Neuron (in vitro differentiated cells): Measurements from ENCODE around the gene CSTF1.

Experiments
- H2AFZ ChIP-seq: one replicate; pipeline ENCODE4 v1.6.1; 2013; ENCODE audit warnings: low read depth, mild to moderate bottlenecking, inconsistent platforms, low read length, moderate library complexity
- H3K27me3 ChIP-seq: one replicate; pipeline ENCODE4 v1.6.1; 2013; ENCODE audit warnings: low read length; ENCODE audit not compliant: insufficient read depth
- H3K36me3 ChIP-seq: one replicate; pipeline ENCODE4 v1.6.1; 2013; ENCODE audit warnings: low read length; ENCODE audit not compliant: insufficient read depth
- H3K4me1 ChIP-seq: one replicate; pipeline ENCODE4 v1.6.1; 2013; ENCODE audit warnings: low read length; ENCODE audit not compliant: insufficient read depth
- H3K4me3 ChIP-seq: 2 replicates; pipeline ENCODE4 v1.5.1; 2013; ENCODE audit warnings: mild to moderate bottlenecking, low read length, moderate library complexity
- H3K9me3 ChIP-seq: one replicate; pipeline ENCODE4 v1.6.1; 2013; ENCODE audit warnings: low read length

The CSTF1 gene

GRCh38 chr20:56359212-56360132 lies 33.0 kb upstream of the CSTF1 start:
- H3K9me3 ChIP-seq = no peaks in the 10 kb centered on the region
- no peaks in the 10 kb centered on the region for H3K36me3 ChIP-seq
- peak overlapping the region; percentile 78 for H3K4me3 ChIP-seq
- H2AFZ ChIP-seq = peak overlapping the region; percentile 85
- H3K27me3 ChIP-seq = no peaks in the 10 kb centered on the region
- peaks cover 13% of the 10 kb centered on the region for H3K4me1 ChIP-seq

GRCh38 chr20:56360133-56360907 lies 32.1 kb upstream of the CSTF1 start:
- H3K36me3 ChIP-seq = peaks cover 5% of the 10 kb centered on the region
- no peaks in the 10 kb centered on the region for H3K27me3 ChIP-seq
- H2AFZ ChIP-seq = peak overlapping the region; percentile 85
- peaks cover 13% of the 10 kb centered on the region for H3K4me1 ChIP-seq
- H3K9me3 ChIP-seq = no peaks in the 10 kb centered on the region
- H3K4me3 ChIP-seq = peak overlapping the region; percentile 78

- no peaks in the 10 kb centered on the region for H3K27me3 ChIP-seq
- no peak overlapping the region for H2AFZ ChIP-seq
- no peaks in the 10 kb centered on the region for H3K9me3 ChIP-seq
- peaks cover 5% of the 10 kb centered on the region for H3K36me3 ChIP-seq
- peaks cover 13% of the 10 kb centered on the region for H3K4me1 ChIP-seq
- H3K4me3 ChIP-seq = no peak overlapping the region
Observed at GRCh38 chr20:56360908-56361205, 31.6 kb upstream of the CSTF1 start.

GRCh38 chr20:56361900-56362299 lies 30.5 kb upstream of the CSTF1 start:
- no peak overlapping the region for H3K4me3 ChIP-seq
- peaks cover 13% of the 10 kb centered on the region for H3K4me1 ChIP-seq
- peaks cover 5% of the 10 kb centered on the region for H3K36me3 ChIP-seq
- no peaks in the 10 kb centered on the region for H3K27me3 ChIP-seq
- no peak overlapping the region for H2AFZ ChIP-seq
- no peaks in the 10 kb centered on the region for H3K9me3 ChIP-seq

- Histone ChIP-seq H3K4me3 (no peak overlapping the region), H3K4me1 (peaks cover 13% of the 10 kb centered on the region), H3K36me3 (peaks cover 5% of the 10 kb centered on the region)
Observed at GRCh38 chr20:56362833-56363413, 29.5 kb upstream of the CSTF1 start.

GRCh38 chr20:56363491-56363890 lies 29.0 kb upstream of the CSTF1 start:
- Histone ChIP-seq H3K36me3 (peaks cover 5% of the 10 kb centered on the region), H3K9me3 (no peaks in the 10 kb centered on the region), H3K4me1 (peaks cover 9% of the 10 kb centered on the region), H3K4me3 (no peak overlapping the region), H2AFZ (no peak overlapping the region), H3K27me3 (no peaks in the 10 kb centered on the region)

More at GRCh38 chr20:56362833-56363413, 29.5 kb upstream of the CSTF1 start:
- no peaks in the 10 kb centered on the region for H3K27me3 ChIP-seq
- no peak overlapping the region for H2AFZ ChIP-seq
- no peaks in the 10 kb centered on the region for H3K9me3 ChIP-seq

GRCh38 chr20:56368351-56369134 lies 23.9 kb upstream of the CSTF1 start:
- H3K4me1 ChIP-seq = peaks cover 5% of the 10 kb centered on the region
- H3K9me3 ChIP-seq = no peaks in the 10 kb centered on the region
- H3K36me3 ChIP-seq = peaks cover 45% of the 10 kb centered on the region
- H3K27me3 ChIP-seq = no peaks in the 10 kb centered on the region
- H3K4me3 ChIP-seq = no peak overlapping the region
- H2AFZ ChIP-seq = no peak overlapping the region

- Histone ChIP-seq H3K9me3 (no peaks in the 10 kb centered on the region), H3K27me3 (no peaks in the 10 kb centered on the region), H2AFZ (no peak overlapping the region), H3K4me3 (no peak overlapping the region), H3K36me3 (peaks cover 51% of the 10 kb centered on the region), H3K4me1 (peaks cover 5% of the 10 kb centered on the region)
Observed at GRCh38 chr20:56369179-56369578, 23.3 kb upstream of the CSTF1 start.

- peaks cover 61% of the 10 kb centered on the region for H3K36me3 ChIP-seq
- no peak overlapping the region for H3K4me3 ChIP-seq
Observed at GRCh38 chr20:56371977-56372376, 20.5 kb upstream of the CSTF1 start.

GRCh38 chr20:56372850-56373249 lies 19.6 kb upstream of the CSTF1 start:
- Histone ChIP-seq H3K4me1 (peaks cover 5% of the 10 kb centered on the region), H3K27me3 (no peaks in the 10 kb centered on the region), H3K9me3 (no peaks in the 10 kb centered on the region), H3K4me3 (no peak overlapping the region), H2AFZ (no peak overlapping the region), H3K36me3 (peaks cover 65% of the 10 kb centered on the region)

More at GRCh38 chr20:56371977-56372376, 20.5 kb upstream of the CSTF1 start:
- no peaks in the 10 kb centered on the region for H3K27me3 ChIP-seq
- no peak overlapping the region for H2AFZ ChIP-seq
- peaks cover 5% of the 10 kb centered on the region for H3K4me1 ChIP-seq
- H3K9me3 ChIP-seq = no peaks in the 10 kb centered on the region

GRCh38 chr20:56373942-56374341 lies 18.5 kb upstream of the CSTF1 start:
- peaks cover 76% of the 10 kb centered on the region for H3K36me3 ChIP-seq
- no peaks in the 10 kb centered on the region for H3K27me3 ChIP-seq

GRCh38 chr20:56376331-56376730 lies 16.1 kb upstream of the CSTF1 start:
- Histone ChIP-seq H3K4me3 (no peak overlapping the region), H3K27me3 (no peaks in the 10 kb centered on the region), H3K36me3 (peaks cover 73% of the 10 kb centered on the region), H2AFZ (no peak overlapping the region), H3K9me3 (no peaks in the 10 kb centered on the region), H3K4me1 (no peaks in the 10 kb centered on the region)

More at GRCh38 chr20:56373942-56374341, 18.5 kb upstream of the CSTF1 start:
- H3K4me3 ChIP-seq = no peak overlapping the region
- no peaks in the 10 kb centered on the region for H3K9me3 ChIP-seq
- no peak overlapping the region for H2AFZ ChIP-seq
- H3K4me1 ChIP-seq = peaks cover under 1% of the 10 kb centered on the region
